OCI-LY7 (cell line): ENCODE measurements around the gene IFT57.

ENCODE experiments used
- CTCF ChIP-seq: fragments of 200-600 bp; sonication (generic); conservative IDR thresholded peaks from 2 replicates; pipeline ENCODE4 v1.5.1; 2014; ENCODE audit warnings: mild to moderate bottlenecking, antibody characterized with exemption, low read length, moderate library complexity, mixed read lengths
- EZH2phosphoT487 ChIP-seq: fragments of 200-600 bp; sonication (generic); IDR thresholded peaks from 2 replicates; pipeline ENCODE4 v1.6.1; 2018; ENCODE audit warnings: low read depth, borderline replicate concordance, mild to moderate bottlenecking, mixed run types, antibody characterized with exemption, low read length, moderate library complexity, mixed read lengths

- TF ChIP-seq CTCF (no peak), EZH2phosphoT487 (no peak)
Measured at GRCh38 chr3:108118038-108118768, 104.0 kb downstream of the IFT57 start.
